Fibroblast of the aortic adventitia (primary cell): ENCODE results near the gene NXPE3. TPM values are rescaled to one million over a fixed set of nuclear protein-coding genes. Genes with fewer than 3 reads are reported as not detected.
"Not testable (repeated sequence)": the region's sequence is repeated elsewhere in the genome, so short reads cannot be mapped to it uniquely, and the experiment has no call there.

Experiments used
- DNase-seq: peaks from one replicate; pipeline ENCODE4 v3.0.0-alpha.2; 2010; ENCODE audit warnings: low read depth
- H3K4me3 ChIP-seq: 2 replicates; pipeline ENCODE4 v1.5.1; 2011; ENCODE audit warnings: low read depth, mild to moderate bottlenecking, control low read depth, low read length, moderate library complexity
- total RNA-seq: library from RNA; depleted of rRNA; stranded (reverse); fragments of >200 nt; gene quantifications from 2 replicates; pipeline ENCODE4 v1.2.3, GENCODE V29; 2012; ENCODE audit warnings: low replicate concordance
- TF ChIP-seq, protein P1 (sequence below): IDR thresholded peaks from 2 replicates; pipeline ENCODE4 v1.5.1; 2011; ENCODE audit warnings: mild to moderate bottlenecking, low read length, control low read depth, inconsistent platforms; ENCODE audit not compliant: insufficient read depth

NXPE3 gene
- total RNA-seq: 8.6 and 19.7 TPM in 2 replicates

DNA sequence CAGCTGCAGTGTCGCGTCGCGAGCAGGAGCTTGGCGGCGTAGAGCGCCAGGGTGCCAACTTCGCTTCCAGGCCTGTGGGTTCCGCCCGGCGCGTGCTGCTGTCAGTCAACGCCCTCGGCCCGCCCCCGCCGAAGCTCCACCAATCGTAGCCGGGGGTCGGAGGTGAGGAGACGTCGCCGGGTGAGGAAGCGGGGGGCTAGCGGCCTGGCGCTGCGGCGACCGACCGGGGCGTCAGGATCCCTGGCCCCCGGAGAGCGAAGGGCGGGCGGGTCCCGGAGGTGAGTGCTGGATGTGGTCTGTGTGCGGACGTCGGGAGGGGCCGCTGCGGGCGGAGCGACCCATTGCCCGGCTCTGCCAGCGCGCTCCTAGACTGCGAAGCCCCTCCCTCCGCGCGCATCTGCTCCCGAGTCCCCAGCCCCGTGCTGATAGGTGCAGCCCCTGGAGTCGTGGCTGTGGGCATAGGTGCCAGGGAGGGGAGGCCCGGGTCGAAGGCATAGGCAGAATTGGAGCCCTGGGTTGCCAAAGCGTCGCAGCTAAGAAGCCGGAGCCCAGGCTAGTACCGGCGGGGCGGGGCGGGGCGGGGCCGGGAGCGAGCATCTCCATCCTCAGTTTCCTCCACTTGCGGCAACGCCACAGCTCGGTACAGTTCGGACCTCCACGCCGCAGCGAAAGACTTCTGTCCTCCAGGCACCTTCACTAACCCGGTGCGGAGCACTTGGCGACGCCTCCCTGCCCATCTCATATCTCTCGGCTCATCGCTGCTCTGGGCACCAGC, at the start of gene NXPE3:
Gene NXPE3 (plus strand): TSS at position 165 of the 775 bp plus-strand sequence. CDS start 6,386 bp downstream, outside the sequence.
- DNase-seq: peak; percentile 70
- H3K4me3 ChIP-seq: peak within 1 kb of the TSS; percentile 98
- TF ChIP-seq, protein P1, sequence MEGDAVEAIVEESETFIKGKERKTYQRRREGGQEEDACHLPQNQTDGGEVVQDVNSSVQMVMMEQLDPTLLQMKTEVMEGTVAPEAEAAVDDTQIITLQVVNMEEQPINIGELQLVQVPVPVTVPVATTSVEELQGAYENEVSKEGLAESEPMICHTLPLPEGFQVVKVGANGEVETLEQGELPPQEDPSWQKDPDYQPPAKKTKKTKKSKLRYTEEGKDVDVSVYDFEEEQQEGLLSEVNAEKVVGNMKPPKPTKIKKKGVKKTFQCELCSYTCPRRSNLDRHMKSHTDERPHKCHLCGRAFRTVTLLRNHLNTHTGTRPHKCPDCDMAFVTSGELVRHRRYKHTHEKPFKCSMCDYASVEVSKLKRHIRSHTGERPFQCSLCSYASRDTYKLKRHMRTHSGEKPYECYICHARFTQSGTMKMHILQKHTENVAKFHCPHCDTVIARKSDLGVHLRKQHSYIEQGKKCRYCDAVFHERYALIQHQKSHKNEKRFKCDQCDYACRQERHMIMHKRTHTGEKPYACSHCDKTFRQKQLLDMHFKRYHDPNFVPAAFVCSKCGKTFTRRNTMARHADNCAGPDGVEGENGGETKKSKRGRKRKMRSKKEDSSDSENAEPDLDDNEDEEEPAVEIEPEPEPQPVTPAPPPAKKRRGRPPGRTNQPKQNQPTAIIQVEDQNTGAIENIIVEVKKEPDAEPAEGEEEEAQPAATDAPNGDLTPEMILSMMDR: no peak

DNA sequence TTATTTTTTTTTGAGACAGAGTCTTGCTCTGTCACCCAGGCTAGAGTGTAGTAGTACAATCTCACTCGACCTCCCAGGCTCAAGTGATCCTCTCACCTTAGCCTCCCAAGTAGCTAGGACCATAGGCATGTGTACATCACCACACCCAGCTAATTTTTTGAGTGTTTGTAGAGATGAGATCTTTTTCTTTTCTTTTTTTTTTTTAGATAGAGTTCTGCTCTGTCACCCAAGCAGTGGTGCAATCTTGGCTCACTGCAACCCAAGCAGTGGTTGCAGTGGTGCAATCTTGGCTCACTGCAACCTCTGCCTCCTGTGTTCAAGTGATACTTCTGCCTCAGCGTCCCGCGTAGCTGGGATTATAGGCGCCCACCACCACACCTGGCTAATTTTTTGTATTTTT, 49.4 kb upstream of the NXPE3 start:
- TF ChIP-seq, protein P1: no peak
- no peak overlapping the region for H3K4me3 ChIP-seq
- no peak for DNase-seq

DNA sequence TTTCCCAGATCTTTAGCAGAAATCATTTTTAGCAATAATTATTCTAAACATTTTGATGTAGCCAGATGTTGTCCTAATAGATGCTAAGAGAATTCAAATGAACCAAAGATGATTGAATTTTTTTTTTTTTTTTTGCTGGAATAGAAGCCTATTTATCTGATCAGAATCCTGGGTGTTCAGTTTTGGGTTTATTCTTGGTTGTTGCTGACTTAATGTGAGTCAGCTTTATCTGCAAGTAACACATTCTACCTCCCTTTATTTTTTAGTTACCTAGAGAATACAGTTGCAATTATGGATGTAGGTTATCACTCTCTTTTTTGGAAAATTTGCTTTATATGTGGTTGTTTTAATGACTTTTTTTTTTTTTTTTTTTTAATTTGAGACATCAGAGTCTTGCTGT, 48.2 kb upstream of the NXPE3 start:
- TF ChIP-seq, protein P1: no peak
- no peak overlapping the region for H3K4me3 ChIP-seq

DNA sequence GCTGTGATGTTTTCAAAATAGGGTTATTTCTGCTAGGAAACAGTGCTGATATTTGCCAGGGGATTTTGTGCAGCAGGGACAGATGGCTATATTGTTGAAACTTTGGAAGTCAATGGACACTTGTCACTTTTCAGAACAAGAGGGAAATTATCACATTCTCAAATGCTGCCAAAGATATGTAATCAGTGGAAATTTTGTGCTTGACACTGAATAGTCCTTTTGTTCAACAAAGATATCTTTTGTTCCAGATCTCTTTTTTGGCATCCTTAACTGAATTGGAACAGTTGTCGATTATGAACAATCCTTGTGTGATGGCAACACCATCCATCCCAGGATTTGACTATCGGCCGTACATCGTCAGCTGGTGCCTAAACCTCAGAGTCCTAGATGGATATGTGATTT, 46.8 kb upstream of the NXPE3 start:
- TF ChIP-seq, protein P1: no peak
- H3K4me3 ChIP-seq: no peak overlapping the region
- DNase-seq: no peak

More for the DNA sequence above, 48.2 kb upstream of the NXPE3 start:
- DNase-seq: no peak

DNA sequence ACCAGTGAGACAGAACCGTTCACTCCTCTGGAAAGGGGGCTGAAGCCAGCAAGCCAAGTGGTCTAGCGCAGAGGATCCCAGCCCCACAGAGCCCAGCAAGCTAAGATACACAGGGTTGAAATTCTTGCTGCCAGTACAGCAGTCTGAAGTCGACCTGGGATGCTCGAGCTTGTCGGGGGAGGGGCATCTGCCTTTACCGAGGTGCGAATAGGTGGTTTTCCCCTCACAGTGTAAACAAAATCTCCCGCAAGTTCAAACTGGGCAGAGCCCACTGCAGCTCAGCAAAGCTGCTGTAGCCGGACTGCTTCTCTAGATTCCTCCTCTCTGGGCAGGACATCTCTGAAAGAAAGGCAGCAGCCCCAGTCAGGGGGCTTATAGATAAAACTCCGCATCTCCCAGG, 43.2 kb upstream of the NXPE3 start:
- DNase-seq: no peak
- TF ChIP-seq, protein P1: no peak
- no peak overlapping the region for H3K4me3 ChIP-seq

DNA sequence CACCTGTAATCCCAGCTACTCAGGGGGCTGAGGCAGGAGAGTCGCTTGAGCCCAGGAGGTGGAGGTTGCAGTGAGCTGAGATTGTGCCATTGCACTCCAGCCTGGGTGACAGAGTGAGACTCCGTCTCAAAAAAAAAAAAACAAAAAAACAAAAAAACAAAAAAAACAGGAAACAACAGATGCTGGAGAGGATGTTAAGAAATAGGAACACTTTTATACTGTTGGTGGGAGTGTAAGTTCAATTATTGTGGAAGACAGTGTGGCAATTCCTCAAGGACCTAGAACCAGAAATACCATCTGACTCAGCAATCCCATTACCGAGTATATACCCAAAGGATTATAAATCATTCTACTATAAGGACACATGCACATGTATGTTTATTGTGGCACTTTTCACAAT, 37.1 kb upstream of the NXPE3 start:
- DNase-seq, H3K4me3 ChIP-seq: not testable (repeated sequence)

DNA sequence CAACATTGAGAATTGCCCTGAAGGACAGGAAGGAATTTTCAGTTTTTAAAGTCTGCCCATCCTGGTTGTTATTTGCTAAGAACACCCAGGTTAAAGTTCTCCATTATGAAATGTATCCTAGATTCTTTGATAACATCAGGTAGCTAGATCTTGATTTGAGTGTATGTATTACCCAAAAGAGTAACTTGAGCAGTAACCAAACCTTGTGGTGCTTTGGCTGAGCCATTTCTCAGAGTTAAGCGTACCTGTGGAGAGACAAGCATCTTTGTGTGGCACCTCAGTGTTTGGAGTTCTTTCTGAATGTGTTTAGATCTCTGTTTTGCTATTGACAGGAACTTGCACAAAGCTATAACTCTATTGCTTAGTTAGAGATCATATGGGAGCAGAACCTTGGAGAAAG, 34.2 kb upstream of the NXPE3 start:
- TF ChIP-seq, protein P1: no peak
- no peak overlapping the region for H3K4me3 ChIP-seq
- DNase-seq: no peak

DNA sequence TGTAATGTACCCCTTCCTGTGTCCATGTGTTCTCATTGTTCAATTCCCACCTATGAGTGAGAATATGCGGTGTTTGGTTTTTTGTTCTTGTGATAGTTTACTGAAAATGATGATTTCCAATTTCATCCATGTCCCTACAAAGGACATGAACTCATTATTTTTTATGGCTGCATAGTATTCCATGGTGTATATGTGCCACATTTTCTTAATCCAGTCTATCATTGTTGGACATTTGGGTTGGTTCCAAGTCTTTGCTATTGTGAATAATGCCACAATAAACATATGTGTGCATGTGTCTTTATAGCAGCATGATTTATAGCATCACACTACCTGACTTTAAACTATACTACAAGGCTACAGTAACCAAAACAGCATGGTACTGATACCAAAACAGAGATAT, 33.1 kb upstream of the NXPE3 start:
- H3K4me3 ChIP-seq: not testable (repeated sequence)

DNA sequence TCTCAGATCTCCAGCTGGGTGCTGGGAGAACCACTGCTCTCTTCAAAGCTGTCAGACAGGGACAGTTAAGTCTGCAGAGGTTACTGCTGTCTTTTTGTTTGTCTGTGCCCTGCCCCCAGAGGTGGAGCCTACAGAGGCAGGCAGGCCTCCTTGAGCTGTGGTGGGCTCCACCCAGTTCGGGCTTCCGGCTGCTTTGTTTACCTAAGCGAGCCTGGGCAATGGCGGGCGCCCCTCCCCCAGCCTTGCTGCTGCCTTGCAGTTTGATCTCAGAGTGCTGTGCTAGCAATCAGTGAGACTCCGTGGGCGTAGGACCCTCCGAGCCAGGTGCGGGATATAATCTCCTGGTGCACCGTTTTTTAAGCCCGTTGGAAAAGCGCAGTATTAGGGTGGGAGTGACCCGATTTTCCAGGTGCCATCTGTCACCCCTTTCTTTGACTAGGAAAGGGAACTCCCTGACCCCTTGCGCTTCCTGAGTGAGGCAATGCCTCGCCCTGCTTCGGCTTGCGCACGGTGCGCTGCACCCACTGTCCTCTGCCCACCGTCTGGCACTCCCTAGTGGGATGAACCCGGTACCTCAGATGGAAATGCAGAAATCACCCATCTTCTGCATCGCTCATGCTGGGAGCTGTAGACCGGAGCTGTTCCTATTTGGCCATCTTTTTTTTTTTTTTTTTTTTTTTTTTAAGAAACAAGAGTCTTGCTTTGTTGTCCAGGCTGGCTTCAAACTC, 25.5 kb upstream of the NXPE3 start:
- not testable (repeated sequence) for DNase-seq, H3K4me3 ChIP-seq

More for the DNA sequence above, 33.1 kb upstream of the NXPE3 start:
- not testable (repeated sequence) for DNase-seq
